ENCODE results near the gene MACC1.

The MACC1 gene

DNA sequence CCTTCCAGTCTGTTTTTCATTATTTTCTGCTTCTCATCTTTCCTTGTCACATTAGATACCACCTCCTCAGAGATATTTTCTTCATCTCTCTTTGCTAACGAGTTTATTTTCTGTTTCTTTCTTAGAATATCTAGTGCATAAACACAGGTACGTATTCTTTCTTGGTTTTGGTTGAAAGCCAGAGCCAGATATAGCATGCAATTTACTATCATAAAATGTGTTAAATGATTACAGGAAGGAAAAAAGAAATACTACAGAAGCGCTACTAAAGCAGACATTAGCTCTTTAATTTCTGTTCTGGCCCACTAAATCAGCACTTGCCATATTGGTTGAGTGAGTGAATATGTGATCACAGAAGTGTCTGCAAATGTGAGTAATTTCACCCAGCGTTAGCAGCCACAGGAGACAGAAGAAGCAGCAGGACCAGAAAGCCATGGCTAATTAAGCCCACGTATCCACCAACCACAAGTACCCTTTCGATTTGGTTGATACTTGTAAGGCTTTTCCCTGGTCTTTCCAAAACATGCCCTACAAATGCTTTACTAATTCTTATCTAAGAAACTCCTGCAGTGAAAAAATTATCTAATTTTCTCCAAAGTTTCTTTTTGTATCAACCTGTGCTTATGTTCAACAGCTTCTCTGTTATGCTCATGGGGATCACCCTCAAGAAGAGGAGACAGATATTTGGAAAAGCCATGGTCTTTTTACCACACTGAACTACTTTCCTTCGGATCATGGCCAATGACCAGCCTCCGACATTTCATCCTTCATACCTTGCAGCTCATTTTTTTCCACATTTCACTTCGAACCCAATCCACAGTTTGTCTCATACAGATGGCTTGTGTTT, 23.1 kb upstream of the MACC1 start:
- Histone ChIP-seq H3K27me3 (ENCODE audit: control insufficient read depth, insufficient read depth, low read length) (no peaks in the 10 kb centered on the region), H3K4me3 (ENCODE audit: low read length) (no peak overlapping the region), H3K9ac (ENCODE audit: low read length) (no peak overlapping the region), H3K9me3 (ENCODE audit: control insufficient read depth, low read length) (no peaks in the 10 kb centered on the region), H3K36me3 (ENCODE audit: control insufficient read depth, insufficient read depth, low read length) (no peaks in the 10 kb centered on the region), H3K4me1 (ENCODE audit: control insufficient read depth, insufficient read depth, low read length) (peaks cover 14% of the 10 kb centered on the region)

DNA sequence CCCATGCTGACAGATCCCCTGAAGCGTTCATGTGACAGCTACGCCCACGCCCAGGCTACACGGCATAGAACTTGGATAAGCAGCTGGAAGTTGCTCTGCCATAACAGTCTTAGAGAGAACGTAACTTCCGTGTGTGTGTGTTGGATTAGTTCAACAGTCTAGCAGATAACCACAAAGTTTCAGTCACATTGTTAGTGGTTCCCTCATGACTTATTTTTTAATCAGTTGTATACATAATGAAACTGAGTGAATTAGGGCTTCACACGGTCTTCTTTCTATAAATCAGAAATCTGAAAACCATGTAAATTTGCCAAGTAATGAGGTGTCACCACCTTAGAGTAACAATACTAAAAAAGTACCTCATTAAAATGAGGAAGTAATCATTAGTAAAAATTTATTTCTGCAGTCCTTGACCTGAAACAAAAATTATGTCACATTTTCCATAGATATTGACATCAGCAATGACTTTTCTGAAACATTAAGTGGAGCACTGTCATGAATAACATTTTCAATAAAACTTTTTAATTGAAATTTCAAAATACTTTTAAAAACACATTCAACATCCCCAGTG, 21.7 kb upstream of the MACC1 start:
- no peak overlapping the region for H3K9ac ChIP-seq (ENCODE audit: low read length)
- no peak overlapping the region for H3K4me3 ChIP-seq (ENCODE audit: low read length)
- no peaks in the 10 kb centered on the region for H3K27me3 ChIP-seq (ENCODE audit: control insufficient read depth, insufficient read depth, low read length)
- peaks cover 14% of the 10 kb centered on the region for H3K4me1 ChIP-seq (ENCODE audit: control insufficient read depth, insufficient read depth, low read length)
- H3K36me3 ChIP-seq (ENCODE audit: control insufficient read depth, insufficient read depth, low read length) = no peaks in the 10 kb centered on the region
- H3K9me3 ChIP-seq (ENCODE audit: control insufficient read depth, low read length) = no peaks in the 10 kb centered on the region

DNA sequence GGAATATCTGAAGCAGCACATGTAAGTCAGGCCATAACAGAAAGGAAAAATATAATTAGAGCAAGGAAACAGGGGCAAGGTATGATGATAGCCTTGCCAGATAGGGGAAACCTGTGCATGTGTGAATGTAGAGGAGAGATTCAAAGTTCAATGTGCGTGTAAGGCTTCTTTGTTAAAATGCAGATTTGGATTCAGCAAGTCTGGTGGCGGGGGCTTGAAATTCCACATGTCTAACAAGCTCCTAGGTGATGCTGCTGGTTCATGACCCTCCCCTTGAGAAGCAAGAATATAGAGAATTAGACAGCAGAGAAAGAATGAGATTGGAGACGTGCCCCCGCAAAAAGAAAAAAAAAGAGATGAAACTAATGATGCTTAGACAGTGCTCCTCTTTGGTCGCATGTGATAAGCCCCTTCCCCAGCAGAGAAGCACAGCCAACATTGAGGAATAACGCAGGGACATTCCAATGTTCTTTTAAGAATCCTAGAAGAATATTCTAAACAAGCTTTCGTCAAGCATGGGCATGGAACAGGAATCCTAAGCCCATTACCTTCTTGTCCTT, 21.1 kb upstream of the MACC1 start:
- H3K9ac ChIP-seq (ENCODE audit: low read length) = no peak overlapping the region
- peaks cover 14% of the 10 kb centered on the region for H3K4me1 ChIP-seq (ENCODE audit: control insufficient read depth, insufficient read depth, low read length)
- no peak overlapping the region for H3K4me3 ChIP-seq (ENCODE audit: low read length)
- H3K36me3 ChIP-seq (ENCODE audit: control insufficient read depth, insufficient read depth, low read length) = no peaks in the 10 kb centered on the region
- H3K9me3 ChIP-seq (ENCODE audit: control insufficient read depth, low read length) = no peaks in the 10 kb centered on the region
- H3K27me3 ChIP-seq (ENCODE audit: control insufficient read depth, insufficient read depth, low read length) = no peaks in the 10 kb centered on the region

DNA sequence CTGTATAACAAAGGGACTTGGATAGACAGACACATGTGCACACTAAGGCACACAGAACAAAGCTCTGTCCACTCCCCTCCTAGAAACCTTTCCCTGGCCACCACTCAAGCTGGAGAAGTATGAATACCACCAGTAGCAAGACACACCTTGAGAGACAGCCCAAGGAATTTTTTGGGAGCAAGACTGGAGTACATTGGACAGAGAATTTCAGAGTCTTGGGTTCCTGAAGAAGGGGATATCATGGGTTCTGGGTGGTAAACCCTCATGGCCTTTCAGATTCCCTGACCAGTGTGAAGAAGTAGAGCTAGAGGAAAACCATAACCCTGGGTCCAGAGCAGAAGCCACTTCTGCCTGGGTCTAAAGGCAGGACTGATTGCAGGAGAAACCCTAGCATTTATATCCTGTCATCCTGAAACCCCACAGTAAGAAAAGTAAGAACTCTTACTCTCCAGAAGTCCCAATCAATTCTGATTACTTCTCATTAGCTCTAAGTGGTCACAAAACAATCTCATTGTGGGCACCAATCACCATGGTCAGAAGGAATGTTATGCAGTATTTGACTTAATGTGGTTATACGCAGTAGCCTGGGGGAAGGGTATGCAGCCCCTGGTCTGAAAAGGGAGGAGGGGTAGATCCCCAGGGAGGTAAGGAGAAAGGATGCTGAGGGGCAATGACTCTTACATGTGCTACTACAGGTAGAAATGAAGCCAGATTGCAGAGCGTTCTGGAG, 20.4 kb upstream of the MACC1 start:
- H3K9ac ChIP-seq (ENCODE audit: low read length) = no peak overlapping the region
- H3K27me3 ChIP-seq (ENCODE audit: control insufficient read depth, insufficient read depth, low read length) = no peaks in the 10 kb centered on the region
- H3K9me3 ChIP-seq (ENCODE audit: control insufficient read depth, low read length) = no peaks in the 10 kb centered on the region
- no peak overlapping the region for H3K4me3 ChIP-seq (ENCODE audit: low read length)
- H3K36me3 ChIP-seq (ENCODE audit: control insufficient read depth, insufficient read depth, low read length) = no peaks in the 10 kb centered on the region
- peaks cover 14% of the 10 kb centered on the region for H3K4me1 ChIP-seq (ENCODE audit: control insufficient read depth, insufficient read depth, low read length)

DNA sequence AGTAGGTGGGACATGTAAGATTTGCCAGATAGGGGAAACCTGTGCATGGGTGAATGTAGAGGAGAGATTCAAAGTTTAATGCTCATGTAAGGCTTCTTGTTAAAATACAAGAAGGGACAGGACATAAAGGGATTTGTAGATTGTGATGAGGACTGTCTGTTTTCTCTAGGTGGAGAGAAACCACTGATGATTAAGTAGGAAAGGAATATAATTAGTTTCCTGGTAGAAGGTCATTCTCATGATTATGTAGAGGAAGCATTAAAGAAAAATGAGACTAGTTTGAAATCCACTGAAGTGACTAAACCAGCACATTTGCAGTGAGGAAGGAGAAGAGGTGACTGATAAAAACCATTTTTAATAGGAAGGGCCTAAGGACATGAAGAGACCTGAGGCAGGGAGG, 19.6 kb upstream of the MACC1 start:
- Histone ChIP-seq H3K9me3 (ENCODE audit: control insufficient read depth, low read length) (no peaks in the 10 kb centered on the region), H3K36me3 (ENCODE audit: control insufficient read depth, insufficient read depth, low read length) (no peaks in the 10 kb centered on the region), H3K9ac (ENCODE audit: low read length) (no peak overlapping the region), H3K27me3 (ENCODE audit: control insufficient read depth, insufficient read depth, low read length) (no peaks in the 10 kb centered on the region), H3K4me3 (ENCODE audit: low read length) (no peak overlapping the region), H3K4me1 (ENCODE audit: control insufficient read depth, insufficient read depth, low read length) (peaks cover 14% of the 10 kb centered on the region)

DNA sequence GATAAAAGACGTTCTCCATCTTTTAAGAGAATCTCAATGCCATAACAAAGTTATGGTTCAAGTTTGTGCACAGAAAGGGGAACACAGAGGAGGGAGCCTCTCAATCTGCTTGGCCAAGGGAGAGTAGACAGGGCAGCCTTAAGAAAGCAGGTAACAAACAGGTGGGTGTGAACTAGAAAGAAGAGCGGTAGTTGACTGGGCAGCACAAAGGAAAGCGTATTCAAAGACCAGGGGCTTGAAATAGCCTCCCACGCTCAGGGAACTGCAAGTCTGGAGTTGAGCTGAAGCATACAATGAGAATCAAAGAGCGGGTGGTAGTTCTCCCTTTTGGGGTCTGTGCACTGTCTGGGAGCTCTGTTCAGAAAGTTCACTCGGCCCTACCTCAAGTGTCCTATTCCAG, 18.9 kb upstream of the MACC1 start:
- Histone ChIP-seq H3K9me3 (ENCODE audit: control insufficient read depth, low read length) (no peaks in the 10 kb centered on the region), H3K27me3 (ENCODE audit: control insufficient read depth, insufficient read depth, low read length) (no peaks in the 10 kb centered on the region), H3K9ac (ENCODE audit: low read length) (no peak overlapping the region), H3K36me3 (ENCODE audit: control insufficient read depth, insufficient read depth, low read length) (no peaks in the 10 kb centered on the region), H3K4me1 (ENCODE audit: control insufficient read depth, insufficient read depth, low read length) (peaks cover 14% of the 10 kb centered on the region), H3K4me3 (ENCODE audit: low read length) (no peak overlapping the region)

DNA sequence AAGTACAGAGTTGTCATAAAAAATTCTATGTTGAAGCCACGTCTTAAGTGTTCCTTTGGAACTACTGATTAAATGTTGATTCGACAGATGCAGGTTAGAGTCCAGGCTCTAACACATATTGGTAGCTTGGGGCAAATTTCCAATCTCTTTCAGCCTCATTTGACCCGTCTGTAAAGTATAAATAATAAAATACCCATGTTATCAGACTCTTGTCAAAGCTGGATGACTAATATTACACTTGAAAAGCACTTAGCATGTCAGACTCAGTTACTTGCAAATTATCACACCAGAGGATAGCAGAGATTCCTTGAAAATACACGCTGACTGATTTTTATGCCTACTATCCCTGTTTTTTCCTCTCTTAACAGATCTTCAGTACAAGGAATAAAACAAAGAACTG, 18.1 kb upstream of the MACC1 start:
- H3K27me3 ChIP-seq (ENCODE audit: control insufficient read depth, insufficient read depth, low read length) = no peaks in the 10 kb centered on the region
- no peaks in the 10 kb centered on the region for H3K9me3 ChIP-seq (ENCODE audit: control insufficient read depth, low read length)
- H3K36me3 ChIP-seq (ENCODE audit: control insufficient read depth, insufficient read depth, low read length) = no peaks in the 10 kb centered on the region
- H3K9ac ChIP-seq (ENCODE audit: low read length) = no peak overlapping the region
- no peak overlapping the region for H3K4me3 ChIP-seq (ENCODE audit: low read length)
- peaks cover 14% of the 10 kb centered on the region for H3K4me1 ChIP-seq (ENCODE audit: control insufficient read depth, insufficient read depth, low read length)

DNA sequence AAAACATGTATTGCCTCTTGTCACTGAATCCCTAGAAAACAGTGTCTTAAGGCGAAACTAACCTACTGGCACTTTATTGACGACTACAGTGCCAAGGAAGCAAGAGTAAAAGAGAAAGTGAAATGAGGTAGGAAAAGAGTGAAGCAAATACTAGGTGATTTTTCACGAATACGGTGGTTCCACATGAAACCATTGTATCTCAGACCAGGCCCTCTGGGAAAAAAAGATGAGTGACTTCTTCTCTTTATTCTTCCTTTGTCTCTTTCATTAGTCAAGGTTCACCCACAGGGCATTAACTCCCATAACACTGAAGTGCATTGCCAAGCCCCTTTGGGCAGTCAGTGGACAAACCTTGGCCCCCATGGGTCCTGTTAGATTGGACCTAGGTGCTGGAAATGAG, 16.2 kb upstream of the MACC1 start:
- Histone ChIP-seq H3K4me1 (ENCODE audit: control insufficient read depth, insufficient read depth, low read length) (peaks cover 10% of the 10 kb centered on the region), H3K36me3 (ENCODE audit: control insufficient read depth, insufficient read depth, low read length) (no peaks in the 10 kb centered on the region), H3K4me3 (ENCODE audit: low read length) (no peak overlapping the region)

DNA sequence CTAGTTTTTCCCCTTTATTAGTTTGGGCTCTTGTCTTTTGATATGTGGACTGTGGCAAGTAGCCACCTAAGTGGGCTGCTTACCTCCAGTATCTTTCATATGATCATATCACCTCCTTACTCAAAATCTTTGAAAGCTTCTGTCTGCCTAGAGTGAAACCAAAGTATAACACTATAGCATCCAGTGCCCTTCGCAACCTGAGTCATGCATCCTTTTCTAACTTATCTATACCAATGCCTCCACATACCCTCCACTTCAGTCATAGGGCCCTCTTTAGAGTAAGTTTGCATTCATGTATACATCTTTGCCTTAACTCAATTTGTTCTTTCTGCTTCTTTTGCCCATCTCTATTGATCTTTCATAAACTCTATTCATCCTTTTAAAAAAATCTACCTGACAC, 15.7 kb upstream of the MACC1 start:
- Histone ChIP-seq H3K4me1 (ENCODE audit: control insufficient read depth, insufficient read depth, low read length) (peaks cover 5% of the 10 kb centered on the region), H3K9me3 (ENCODE audit: control insufficient read depth, low read length) (no peaks in the 10 kb centered on the region), H3K4me3 (ENCODE audit: low read length) (no peak overlapping the region), H3K9ac (ENCODE audit: low read length) (no peak overlapping the region), H3K27me3 (ENCODE audit: control insufficient read depth, insufficient read depth, low read length) (no peaks in the 10 kb centered on the region), H3K36me3 (ENCODE audit: control insufficient read depth, insufficient read depth, low read length) (no peaks in the 10 kb centered on the region)

More for the DNA sequence above, 16.2 kb upstream of the MACC1 start:
- Histone ChIP-seq H3K9me3 (ENCODE audit: control insufficient read depth, low read length) (no peaks in the 10 kb centered on the region), H3K27me3 (ENCODE audit: control insufficient read depth, insufficient read depth, low read length) (no peaks in the 10 kb centered on the region), H3K9ac (ENCODE audit: low read length) (no peak overlapping the region)

DNA sequence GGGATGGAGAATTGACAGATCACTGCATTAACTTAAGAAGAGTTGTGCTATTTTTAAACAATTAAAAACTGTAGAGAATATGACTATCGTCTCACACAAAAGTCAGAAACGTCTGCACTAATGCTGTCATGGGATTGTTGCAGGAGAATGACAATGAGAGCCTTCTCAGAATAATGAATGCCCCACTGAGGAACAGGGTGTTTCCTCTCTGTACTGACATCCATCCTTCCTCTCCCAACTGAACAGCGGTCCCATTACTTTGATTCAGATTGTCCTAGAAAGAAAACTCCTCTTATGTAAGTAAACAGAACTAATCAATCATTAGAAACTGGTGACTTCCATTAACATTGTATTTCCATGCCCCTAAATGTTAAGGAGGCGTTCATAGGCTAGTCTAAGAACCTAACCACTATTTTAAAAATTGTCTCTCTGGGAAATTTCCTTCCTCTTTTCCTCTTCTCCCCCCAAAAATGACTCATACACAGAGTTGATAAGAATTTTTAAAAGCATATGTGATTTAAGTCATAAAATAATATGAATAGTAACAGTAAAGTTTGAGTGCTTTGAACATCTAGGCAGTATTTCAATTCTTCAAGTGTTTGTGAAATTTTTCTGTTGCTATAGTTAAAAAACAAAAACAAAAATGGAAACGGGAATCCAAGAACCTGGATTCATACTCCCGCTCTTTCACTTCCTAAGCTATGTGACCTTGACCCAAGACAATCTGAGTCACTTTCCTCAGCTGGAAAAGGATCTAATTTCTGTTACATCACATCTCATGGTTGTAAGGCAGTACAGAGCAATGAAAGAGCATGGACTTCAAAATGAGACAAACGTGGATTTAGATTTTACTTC, 12.7 kb upstream of the MACC1 start:
- H3K27me3 ChIP-seq (ENCODE audit: control insufficient read depth, insufficient read depth, low read length) = no peaks in the 10 kb centered on the region

DNA sequence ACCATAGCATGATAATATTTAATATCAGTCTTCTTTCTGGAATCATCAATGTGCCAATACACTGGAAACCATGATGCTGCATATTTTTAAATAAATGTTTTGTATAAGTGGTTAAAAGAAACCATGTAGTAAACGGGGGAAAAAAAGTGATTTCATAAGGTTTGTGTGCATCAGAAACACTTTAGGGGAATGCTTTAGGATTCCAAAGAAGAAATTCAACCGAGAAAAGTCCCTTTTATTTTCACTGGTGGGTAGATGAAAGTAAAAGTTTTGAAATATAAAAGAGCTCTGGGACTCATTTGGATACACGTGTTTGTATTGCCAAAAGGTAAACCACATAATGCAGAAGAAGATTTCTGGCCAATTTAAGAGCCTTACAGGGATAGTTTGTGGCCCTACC, 11.9 kb upstream of the MACC1 start:
- no peaks in the 10 kb centered on the region for H3K9me3 ChIP-seq (ENCODE audit: control insufficient read depth, low read length)
- H3K4me1 ChIP-seq (ENCODE audit: control insufficient read depth, insufficient read depth, low read length) = no peaks in the 10 kb centered on the region
- no peak overlapping the region for H3K4me3 ChIP-seq (ENCODE audit: low read length)
- no peaks in the 10 kb centered on the region for H3K27me3 ChIP-seq (ENCODE audit: control insufficient read depth, insufficient read depth, low read length)
- H3K9ac ChIP-seq (ENCODE audit: low read length) = no peak overlapping the region
- no peaks in the 10 kb centered on the region for H3K36me3 ChIP-seq (ENCODE audit: control insufficient read depth, insufficient read depth, low read length)

More for the DNA sequence above, 12.7 kb upstream of the MACC1 start:
- H3K36me3 ChIP-seq (ENCODE audit: control insufficient read depth, insufficient read depth, low read length) = no peaks in the 10 kb centered on the region
- H3K4me3 ChIP-seq (ENCODE audit: low read length) = no peak overlapping the region
- no peaks in the 10 kb centered on the region for H3K9me3 ChIP-seq (ENCODE audit: control insufficient read depth, low read length)
- no peaks in the 10 kb centered on the region for H3K4me1 ChIP-seq (ENCODE audit: control insufficient read depth, insufficient read depth, low read length)
- H3K9ac ChIP-seq (ENCODE audit: low read length) = no peak overlapping the region

All from mucosa of stomach (tissue), 1 donor.